CD4-positive, alpha-beta T cell treated with Interleukin-4 for 4 hours (primary cell): ENCODE results near the gene CACNA2D2.
A peak's percentile ranks its signal among the peaks of the same experiment; 100 is the strongest.

Experiments
- DNase-seq: peaks from one replicate; pipeline ENCODE4 v3.0.0-alpha.2; 2020

The CACNA2D2 gene

DNA sequence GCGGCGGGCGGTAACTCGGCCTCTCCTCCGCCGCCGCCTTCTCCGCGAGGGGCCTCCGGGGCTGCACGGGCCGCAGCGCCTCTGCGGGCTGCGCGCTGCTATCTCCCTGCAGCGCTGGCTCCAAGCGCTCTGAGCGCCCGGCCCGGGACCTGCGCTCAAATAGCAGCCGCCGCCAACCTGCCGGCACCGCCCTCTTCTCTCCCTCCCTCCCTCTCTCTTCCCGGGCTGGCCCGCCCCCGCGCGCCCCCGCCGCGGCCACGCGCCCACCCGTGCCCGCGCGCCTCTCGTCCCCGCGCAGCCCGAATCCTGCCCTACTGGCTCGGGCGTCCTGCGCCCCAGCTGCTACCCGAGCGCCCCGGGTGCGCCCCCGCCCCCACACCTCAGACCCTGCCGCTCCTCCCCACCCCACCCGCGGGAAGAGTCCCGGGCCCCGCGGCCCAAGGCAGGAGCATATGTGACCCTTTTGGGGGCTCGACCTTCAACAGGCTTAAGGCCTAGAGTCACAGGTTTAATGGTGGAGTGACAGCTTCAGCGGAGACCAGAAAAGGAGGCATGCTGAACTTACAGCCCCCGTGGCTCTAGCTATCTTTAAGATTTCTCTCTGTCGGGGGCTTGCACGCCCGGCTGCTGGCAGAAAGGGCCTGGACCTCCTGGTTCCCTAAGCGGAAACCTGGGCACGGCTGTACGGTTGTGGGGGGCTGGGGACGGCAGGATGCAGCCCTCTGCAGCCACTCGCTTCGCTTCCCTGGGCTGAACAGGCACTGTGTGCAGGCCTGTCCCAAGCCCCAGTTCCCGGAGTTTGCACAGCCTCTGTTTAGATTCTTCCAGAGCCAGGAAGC is at the start of gene CACNA2D2:
Gene CACNA2D2, minus strand, starts transcription at position 131 of the 839 bp plus-strand sequence. CDS start 211 bp downstream, outside the sequence.
- peak; percentile 59 for DNase-seq

DNA sequence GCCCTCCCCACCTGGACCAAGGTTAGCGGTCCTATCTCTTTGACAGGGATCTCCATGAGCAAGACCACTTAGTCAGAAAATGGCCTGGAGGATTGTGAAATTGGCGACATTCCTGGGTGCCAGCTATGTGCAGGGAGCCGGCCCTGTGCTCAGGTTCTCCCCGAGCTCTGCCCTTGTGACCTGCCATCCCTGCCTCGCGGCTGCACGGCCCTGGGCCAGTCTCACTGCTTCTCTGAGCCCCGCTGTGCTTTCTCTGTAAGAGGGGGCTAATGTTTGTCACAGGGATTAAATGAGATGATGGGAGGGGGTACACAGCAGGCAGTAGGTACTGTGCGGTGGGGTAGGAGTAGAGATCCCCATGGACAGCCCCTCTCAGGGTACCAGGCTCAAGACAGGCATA is 49.2 kb upstream of the CACNA2D2 start:
- no peak for DNase-seq

DNA sequence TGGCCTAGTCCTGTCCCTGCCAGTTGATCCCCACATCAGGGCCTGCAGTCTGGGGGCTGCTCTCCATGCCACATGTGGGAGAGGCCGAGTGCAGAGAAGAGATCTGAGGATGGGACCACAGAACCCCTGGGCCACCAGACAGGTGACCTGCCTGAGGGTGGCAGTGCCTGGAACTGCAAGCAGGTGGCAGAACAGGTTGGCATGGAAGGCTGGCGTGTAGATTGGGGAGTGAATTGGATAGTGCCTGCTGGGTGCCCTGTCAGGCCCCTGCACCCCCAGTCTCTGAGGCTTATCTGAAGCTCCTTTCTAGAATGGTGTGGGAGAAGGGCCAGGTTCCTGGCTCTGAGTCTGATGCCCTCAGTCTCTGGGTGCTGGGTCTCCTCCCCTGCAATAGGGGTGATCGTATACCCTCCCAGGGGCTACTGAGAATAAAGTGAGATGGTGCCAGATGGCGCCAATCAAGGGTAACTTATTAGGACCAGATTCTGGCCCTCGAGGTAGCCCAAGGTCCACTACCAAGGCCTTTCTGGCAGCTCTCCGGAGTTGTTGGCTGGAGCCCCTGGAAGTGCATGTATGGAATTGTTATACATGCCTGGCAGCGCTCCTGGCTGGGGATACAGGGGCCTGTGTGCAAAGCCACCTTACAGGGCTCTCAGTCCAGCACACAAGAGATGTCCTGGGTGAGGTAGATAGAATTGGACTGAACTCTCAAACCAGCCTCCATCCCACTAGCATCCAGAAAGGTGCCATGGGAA is 48.4 kb upstream of the CACNA2D2 start:
- no peak for DNase-seq

DNA sequence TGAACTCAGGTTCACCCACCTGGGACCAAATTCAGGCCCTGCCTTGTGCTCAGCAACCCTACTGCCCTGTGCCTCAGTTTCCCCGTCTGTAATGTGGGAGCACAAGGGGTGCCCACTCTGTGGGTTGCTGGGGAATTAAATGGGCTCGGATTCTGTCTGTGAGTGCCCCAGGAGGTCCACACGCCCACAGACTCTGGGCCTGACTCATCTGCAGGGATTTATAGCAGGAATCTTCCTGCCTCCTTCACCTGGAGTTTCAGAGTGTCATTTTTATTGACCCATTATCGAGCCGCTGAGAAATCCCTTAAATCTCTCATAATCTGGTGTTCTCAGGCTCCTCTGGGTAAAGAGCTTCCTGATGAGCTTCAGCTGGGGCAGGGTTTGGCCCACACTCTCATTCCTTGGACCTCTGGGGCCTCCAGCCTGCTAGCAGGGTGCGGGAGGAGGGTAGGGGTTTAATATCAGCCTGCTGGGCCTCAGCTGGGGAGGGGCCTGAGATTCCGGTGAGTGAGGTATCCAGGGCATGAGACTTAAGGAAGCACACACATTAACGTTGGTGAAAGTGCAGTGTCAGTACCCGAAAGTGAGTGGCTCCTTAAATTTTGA is 47.7 kb upstream of the CACNA2D2 start:
- no peak for DNase-seq

DNA sequence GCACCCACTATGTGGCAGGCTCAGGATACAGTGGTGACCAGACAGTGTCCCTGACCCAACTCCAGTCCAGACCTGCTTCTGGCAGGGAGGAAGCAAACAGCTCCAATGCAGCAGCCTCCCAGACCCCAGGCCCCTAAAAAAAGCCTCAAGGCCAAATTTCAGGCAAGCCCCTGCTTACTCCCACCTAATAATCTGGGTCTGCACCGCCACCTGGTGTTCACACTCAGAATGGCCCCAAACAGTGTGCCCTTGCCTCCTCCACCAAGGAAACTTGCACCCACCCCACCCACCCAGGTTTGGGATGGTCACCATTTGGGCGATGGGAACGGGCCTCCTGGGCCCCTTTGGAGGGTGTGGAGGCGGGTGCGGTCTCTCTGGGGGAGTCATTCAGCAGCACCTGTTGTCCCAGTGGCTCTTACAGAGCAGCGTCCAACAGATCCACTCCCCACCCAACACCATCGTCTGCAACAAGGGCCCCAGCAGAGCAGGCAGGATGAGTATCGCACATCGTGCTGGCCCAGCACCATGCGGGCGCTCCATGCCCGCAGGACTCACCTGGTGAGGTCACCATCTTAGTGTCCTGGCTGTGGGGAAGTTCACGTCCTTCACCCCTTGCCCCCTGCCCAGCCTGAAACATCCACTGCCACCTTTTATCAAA is 46.8 kb upstream of the CACNA2D2 start:
- DNase-seq = peak; percentile 40

DNA sequence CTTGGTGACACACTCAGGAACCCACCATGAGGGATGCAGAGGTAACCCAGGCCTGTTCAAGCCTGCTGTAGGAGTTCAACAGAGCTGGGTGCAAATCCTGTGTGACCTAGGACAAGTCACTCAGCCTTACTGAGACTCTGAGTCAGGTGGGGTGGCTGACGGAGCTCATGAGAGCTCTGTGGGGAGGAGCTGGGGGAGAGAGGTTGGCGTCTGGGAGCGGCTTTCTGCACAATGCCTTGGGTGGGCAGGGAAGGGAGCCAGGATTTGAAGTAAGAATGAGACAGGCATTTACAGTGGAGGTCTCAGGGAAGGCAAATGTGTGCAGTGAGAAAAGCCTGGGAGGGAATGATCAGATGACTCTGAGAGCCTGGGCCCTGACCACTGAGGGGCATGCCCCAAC is 45.8 kb upstream of the CACNA2D2 start:
- DNase-seq = no peak

DNA sequence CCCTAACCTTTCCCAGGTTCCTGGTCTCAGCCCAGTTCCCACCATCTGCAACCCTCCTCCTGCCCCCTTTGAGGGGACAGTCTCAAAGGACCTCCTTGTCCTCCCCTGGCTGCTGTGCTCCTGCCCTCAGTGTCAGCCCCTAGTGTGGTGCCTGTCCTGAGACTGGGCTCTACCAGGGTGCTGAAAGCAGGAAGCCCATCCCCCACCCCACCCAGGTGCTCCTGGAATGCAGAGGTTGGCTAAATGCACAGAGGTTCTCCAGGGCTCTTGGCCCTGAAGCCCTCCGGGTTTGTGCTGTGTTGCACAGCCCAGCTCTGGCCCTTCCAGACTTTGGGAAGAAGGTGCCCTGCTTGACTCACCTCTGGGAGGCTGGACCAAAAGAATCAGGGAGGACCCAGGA is 42.3 kb upstream of the CACNA2D2 start:
- no peak for DNase-seq

DNA sequence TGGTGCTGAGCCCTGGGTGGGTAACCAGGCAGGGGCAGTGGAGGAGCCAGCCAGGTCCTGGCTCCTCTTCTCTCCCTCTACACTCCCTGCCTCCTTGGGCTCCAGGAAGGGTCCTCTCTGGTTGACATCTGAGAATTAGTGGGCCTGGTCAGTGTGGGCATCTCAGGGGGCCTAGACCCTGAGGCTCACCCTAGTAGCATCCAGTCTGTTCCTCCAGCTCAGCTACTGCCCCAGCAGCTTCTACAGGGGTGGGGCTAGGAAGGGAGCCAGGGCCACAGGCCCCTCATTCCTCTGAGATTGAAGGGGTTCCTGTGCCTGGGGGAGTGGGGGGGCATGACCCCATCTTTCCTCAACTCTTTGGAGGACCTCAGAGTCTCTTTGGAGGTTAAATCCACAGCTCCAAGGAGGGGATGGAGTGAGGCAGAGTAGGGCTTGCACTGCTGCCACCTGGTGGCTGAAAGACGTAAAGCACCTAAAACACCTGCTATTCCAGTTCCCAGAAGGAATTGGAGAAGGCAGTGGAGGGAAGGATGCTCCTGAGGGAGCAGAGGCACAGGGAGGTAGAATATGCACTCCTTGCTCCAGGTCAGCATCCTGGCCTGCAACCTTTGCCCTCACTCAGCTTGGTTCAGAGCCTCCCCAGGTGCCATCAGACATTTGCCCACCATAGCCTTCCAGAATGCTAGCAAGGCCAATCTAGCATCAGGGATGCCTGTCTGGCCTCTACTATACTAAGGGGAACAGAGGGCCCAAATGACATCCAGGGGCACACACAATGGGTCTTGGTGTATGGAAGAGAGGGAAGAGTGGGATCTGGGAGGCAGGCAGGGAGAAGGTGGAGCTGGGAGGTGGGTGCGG is 39.0 kb upstream of the CACNA2D2 start:
- peak; percentile 54 for DNase-seq

DNA sequence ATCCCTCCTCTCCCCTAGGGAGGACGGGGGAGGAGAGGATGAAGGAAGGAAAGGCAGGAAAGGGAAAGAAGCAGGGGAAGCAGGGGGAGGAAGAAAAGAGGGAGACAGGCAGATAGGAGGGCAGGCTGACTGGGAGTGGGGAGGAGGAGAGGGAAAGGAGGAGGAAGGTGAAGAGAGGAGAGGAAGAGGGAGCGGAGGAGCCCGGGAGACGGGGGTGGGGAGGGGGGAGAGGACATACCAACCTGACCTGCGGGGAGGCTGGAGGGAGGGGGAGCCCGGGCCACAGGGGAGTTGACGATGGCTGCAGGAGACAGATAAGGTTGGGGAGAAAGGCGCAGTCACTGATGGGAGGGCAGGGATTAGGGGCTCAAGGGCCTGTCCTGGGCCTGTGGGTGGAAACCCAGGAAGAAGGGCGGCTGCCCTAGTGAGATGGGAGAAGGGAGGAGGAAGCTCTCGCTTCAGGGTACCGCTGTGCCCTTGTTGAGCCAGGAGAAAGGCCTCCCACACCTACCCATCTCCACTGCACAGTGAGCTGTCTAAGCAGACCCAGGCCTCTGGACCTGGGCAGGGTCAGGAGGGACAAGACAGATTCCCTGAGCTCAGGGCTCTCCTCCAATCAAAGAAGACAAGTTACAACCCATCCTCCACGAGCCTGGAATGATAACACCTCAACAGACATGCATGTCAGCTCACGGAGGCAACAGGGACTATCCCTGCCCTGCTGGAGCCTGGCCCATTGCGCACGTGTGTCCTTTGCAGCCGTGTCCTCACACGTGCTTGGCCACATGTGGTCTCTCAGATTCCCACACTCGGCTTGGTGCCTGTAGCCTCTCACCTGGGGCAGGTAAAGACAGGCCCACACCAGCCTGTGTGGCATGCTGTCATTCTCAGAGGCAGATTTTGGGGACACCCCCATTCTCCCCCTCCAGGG is 36.2 kb upstream of the CACNA2D2 start:
- DNase-seq = no peak

DNA sequence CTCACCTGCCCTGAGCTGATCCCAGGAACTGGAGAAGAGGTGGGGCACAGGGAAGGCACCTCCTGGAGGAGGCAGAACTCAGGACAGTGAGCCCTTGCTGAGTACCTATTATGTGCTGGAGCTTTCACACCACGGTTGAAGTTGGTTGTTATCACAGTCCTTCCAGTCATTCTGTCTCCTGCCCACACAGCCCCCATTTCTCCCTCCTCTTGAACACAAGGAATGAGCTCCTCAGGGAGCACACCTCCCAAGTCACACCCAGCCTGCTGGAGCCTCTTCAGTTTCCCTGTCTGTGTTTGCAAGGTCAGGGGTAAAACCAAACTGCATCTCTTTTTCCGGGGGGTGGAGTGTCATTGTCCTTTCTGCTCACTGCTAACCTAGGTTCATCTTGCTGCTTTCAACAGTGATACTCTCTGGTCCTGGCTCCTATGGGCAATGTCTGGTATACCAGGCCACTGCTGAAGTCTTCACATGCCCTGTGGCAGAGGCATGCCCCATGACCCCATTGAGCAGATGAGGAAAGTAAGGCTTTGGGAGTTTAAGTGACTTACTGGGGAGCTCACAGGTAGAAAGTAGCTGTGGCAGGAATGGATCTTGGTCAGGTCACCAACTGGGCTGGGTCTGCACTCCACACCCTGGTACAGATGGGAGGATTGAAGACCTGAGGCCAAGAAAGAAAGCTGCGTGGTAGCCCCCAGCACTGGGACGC is 34.1 kb upstream of the CACNA2D2 start:
- DNase-seq = no peak

DNA sequence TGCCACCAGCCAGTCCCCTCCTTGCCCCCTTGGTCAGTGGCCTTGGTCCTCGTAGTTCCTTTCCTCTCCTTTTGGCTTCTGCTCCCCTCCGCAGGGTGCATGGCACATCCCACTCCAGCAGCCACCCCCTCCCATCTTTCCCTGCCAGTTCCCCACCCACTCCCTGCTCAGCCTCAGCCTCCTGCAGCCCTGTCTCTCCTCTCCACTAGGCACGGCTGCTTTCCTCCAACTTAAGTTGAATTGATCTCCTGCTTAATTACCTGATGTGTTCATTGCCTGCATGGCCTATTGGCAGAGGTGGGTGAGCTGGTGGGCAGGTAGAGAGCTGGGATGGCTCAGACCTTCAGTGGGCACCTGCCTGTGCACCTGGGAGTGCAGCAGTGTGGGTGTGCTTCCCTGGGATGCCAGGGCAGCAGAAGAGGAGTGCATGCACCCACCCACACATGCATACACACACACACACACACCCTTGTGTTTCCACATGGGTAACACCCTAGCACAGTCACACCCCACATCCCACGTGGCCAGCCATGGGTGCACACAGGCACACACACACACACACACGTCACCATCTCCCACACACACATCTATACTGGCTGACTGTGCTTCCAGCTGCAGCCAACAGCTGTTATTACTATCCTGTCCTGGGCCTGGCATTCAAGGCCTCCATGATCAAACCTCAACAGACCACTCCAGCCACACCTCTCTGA is 33.2 kb upstream of the CACNA2D2 start:
- DNase-seq = no peak

DNA sequence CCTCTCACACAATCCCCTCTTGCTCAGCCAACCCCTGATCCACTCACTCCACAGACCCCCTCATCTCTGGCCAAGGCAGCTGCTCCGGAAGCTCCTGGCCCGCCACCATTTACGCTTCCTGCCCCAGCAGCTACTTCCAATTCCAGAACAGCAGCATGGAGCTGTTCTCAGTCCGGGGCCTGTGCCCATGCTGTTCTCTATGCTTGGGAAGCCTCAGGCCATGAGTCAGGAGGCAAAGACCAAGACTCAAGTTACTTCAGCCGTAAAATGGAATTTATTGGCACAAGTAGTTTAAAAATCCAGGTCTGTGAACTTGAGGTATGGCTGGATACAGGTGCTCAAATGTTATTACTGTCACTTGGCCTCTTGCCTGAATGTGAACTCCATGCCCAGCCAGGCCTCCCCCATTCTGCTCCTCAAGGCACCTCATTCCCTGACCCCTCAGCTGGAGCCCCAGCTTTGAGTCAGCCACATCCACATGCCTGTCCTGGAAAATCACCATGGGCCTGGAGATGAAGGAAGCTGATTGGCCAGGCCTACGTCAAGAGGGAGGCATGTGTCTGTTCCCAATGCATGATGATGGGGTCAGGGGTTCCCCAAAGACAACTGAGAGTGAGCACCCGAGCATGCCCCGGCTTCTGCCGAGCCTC is 31.4 kb upstream of the CACNA2D2 start:
- no peak for DNase-seq

DNA sequence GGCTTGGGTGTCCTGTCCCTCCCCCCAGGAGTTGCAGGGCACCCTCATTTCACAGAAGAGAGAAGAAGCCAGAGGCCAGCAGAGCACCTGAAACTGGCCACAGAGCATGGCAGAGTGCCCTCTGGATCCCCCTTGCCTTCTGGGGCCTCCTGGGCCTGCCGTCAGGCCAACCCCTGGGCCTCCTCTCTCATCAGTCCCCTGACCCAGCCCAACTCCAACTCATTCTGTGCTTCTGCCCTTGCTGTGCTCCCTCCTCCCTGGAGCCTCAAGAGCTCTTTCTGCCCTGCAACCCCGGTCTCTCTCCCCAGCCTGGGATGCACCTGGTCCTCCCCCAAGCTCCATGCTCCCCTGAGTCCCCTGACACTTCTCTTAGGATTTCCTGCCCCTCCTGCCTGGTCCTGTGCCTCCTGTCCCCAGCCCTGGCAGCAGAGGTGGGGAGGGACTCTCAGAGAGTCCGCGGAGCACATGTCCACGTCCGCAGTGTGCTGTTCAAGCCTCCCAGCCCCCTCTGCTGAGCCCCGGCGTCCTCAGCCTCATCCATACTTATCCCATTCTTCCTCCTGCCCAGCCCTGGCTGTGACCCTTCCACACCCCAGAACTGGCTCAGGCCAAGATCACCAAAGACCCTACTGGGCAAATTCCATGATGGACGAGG is 30.5 kb upstream of the CACNA2D2 start:
- no peak for DNase-seq

DNA sequence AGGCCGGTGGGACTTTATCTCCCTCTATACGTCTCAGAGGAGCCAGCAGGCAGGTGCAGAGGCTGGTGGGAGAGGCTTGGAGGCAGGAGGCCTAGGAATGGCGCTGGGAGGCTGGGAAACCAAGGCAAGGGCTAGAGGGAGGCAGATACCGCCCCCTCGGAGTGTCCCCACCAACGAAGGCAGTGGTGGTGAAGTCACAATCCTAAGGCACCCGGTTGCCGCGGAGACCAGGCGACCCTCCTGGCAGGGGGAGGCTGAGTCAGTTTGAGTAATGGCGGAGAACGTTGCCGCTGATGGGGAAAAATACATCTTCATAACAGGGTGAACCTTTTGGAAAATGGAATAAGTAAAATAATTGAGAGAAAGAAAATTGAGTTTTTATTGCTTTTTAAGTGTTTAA is 29.9 kb upstream of the CACNA2D2 start:
- DNase-seq = no peak

DNA sequence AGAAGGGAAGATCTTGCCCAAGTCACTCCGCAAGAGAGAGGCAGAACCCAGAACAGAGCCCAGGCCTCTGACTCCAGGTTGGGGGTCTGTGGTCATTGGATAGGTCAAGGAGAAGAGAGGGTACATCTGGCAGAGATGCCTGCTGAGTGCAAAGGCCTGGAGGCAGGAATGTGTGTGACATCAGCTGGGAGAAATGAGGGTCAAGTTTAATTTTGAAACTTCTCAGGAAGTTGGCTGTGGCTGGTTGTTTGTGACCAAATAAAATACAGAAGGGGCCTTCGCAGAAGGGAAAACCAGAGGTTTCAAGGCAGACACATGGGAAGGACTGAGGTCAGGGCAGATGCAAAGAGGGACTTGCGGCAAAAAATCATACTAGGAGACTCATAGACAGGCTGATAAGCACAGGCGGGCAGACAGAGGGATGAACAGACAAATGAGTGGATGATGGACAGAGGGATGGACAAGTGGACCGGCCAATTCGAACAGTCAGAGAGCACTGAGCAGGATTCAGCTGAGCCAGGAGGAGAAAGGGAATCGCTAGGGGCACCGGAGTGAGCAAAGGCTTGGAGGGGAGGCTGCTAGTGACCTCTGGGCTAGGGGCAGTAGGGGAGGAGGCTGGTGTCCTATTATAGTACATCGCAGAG is 28.8 kb upstream of the CACNA2D2 start:
- no peak for DNase-seq

DNA sequence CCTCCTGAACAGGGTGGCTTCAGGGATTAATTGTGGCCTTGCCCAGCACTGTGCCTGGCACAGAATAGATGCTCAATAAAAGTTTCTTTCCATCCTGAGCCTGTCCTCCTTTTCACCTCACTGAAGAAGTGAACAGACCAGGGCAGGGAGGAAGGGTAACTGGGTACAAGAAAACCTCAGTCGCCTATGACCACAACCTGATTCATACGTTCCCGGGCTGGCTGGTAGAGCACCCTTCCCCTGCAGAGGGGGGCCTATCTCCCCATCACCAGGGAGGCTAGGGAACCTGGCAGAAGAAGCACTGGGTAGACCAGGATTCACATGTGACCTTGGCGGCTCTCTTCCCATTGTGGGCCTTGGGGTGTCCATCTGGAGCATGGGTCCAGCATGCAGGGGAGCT is 27.8 kb upstream of the CACNA2D2 start:
- no peak for DNase-seq

DNA sequence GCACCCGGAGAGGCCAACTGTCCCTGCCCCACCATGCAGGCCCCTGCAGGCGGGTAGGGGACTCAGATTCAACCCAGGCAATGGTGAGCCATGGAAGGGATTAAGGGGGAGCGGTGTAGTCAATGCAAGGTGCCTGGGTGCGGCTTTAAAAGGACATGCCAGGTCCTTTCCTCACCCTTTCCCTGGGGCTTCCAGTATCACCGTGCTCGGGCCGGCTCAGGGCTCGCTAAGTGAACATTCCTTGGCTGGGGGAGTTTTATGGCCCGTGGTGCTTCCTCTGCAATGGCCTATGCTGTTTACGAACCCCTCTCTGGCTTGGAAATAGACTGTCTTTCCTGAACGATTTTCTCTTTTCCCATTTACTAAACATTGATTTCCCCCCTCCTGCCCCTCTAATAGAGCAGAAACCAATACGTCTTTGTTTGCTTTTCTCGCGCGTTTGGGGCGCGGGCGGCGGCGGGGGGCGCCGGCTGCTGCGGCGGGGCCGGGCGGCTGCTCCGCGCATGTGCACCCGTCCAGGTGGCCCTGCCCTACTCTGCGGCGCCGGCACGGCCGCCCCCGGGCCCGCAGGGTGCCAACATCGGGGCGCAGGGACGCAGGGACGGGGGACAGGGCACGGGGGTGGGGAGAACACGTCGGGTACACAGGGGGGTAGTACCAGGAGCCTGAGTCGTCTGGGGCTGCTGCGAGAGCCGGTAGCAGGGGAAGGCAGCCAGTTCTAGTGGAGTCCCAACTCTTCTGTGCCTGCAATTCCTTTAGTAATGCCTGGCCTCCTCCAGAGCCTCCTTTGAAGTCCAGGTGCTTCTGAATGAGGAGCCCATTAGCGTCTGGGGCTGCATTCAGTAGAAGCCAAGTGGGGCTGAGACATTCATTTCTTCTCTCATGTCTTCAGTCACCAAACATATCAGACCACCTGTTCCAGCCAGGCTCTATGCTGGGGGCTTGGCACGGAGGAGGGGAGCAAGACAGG is 26.9 kb upstream of the CACNA2D2 start:
- no peak for DNase-seq
